CD14-positive monocyte (primary cell): ENCODE measurements around the gene SLC9A7. TPM values are rescaled to one million over a fixed set of nuclear protein-coding genes. Genes with fewer than 3 reads are reported as not detected.

ENCODE experiments used
- DNase-seq, 3 donors: peaks; one replicate each; pipeline ENCODE4 v3.0.0-alpha.2; 2011 to 2022
- H2AFZ ChIP-seq: 2 replicates; pipeline ENCODE4 v1.6.0; 2012; ENCODE audit warnings: mild to moderate bottlenecking, low read depth, low read length, inconsistent platforms; ENCODE audit not compliant: insufficient read depth, poor library complexity, severe bottlenecking
- H3K27ac ChIP-seq, 2 donors: 1 replicate in 1 of 2; 2 replicates in 1 of 2; pipeline ENCODE4 v1.5.1; 2012 to 2013; ENCODE audit warnings: low read length in 2 of 2, control low read depth in 1 of 2, inconsistent platforms in 1 of 2, low read depth in 1 of 2, mild to moderate bottlenecking in 1 of 2
- H3K27me3 ChIP-seq, 2 donors: one replicate each; pipeline versions ENCODE4 v1.6.0 to v1.6.1; 2011 to 2013; ENCODE audit warnings: low read length in 2 of 2; ENCODE audit not compliant: control insufficient read depth in 2 of 2, insufficient read depth in 2 of 2
- H3K36me3 ChIP-seq, 2 donors: replicated peaks in 1 of 2; 1 replicate in 1 of 2; 2 replicates in 1 of 2; pipeline versions ENCODE4 v1.5.1 to v1.6.1; 2012 to 2013; ENCODE audit warnings: low read length in 2 of 2, control low read depth in 1 of 2, inconsistent platforms in 1 of 2, mild to moderate bottlenecking in 1 of 2; ENCODE audit not compliant: insufficient read depth in 2 of 2, control insufficient read depth in 1 of 2
- H3K4me1 ChIP-seq, 2 donors: 1 replicate in 1 of 2; 2 replicates in 1 of 2; pipeline versions ENCODE4 v1.5.1 to v1.6.1; 2012 to 2013; ENCODE audit warnings: low read length in 2 of 2, control low read depth in 1 of 2, inconsistent platforms in 1 of 2, mild to moderate bottlenecking in 1 of 2, moderate library complexity in 1 of 2; ENCODE audit not compliant: insufficient read depth in 2 of 2, control insufficient read depth in 1 of 2
- H3K4me2 ChIP-seq: replicated peaks from 2 replicates; pipeline ENCODE3; 2012; ENCODE audit warnings: low read length, moderate library complexity, mild to moderate bottlenecking; ENCODE audit not compliant: poor library complexity, severe bottlenecking; ENCODE audit errors: extremely low read depth
- H3K4me3 ChIP-seq, 3 experiments: fragments of 200-600 bp in 1 of 3; sonication (generic) in 1 of 3; replicated peaks in 1 of 3; 1 replicate in 2 of 3; 2 replicates in 1 of 3; pipeline ENCODE4 v1.5.1; 2011 to 2013; ENCODE audit warnings: low read length in 3 of 3, mild to moderate bottlenecking in 3 of 3, control low read depth in 2 of 3, low read depth in 2 of 3, inconsistent platforms in 1 of 3, moderate library complexity in 1 of 3
- H3K79me2 ChIP-seq: 2 replicates; pipeline ENCODE4 v1.6.0; 2012; ENCODE audit warnings: mild to moderate bottlenecking, control low read depth, inconsistent platforms, low read length, moderate library complexity; ENCODE audit not compliant: insufficient read depth
- H3K9ac ChIP-seq: 2 replicates; pipeline ENCODE4 v1.6.0; 2017; ENCODE audit warnings: low read length, mild to moderate bottlenecking; ENCODE audit not compliant: insufficient read depth, poor library complexity, severe bottlenecking
- H3K9me3 ChIP-seq, 2 donors: replicated peaks in 1 of 2; 1 replicate in 1 of 2; 2 replicates in 1 of 2; pipeline versions ENCODE4 v1.5.1 to v1.6.1; 2012 to 2013; ENCODE audit warnings: low read length in 2 of 2, control low read depth in 1 of 2; ENCODE audit not compliant: control insufficient read depth in 1 of 2, insufficient read depth in 1 of 2
- H4K20me1 ChIP-seq: 2 replicates; pipeline ENCODE4 v1.6.0; 2012; ENCODE audit warnings: mild to moderate bottlenecking, low read length, control low read depth, moderate library complexity; ENCODE audit not compliant: insufficient read depth
- H3K27ac Mint-ChIP-seq, 7 donors: one replicate each; pipeline ENCODE4 v1.8.0; 2020; ENCODE audit warnings: mild to moderate bottlenecking in 7 of 7, mixed read lengths in 7 of 7, moderate library complexity in 6 of 7, inconsistent platforms in 2 of 7
- H3K27me3 Mint-ChIP-seq, 3 donors: one replicate each; pipeline ENCODE4 v1.8.0; 2021 to 2022; ENCODE audit warnings: low read depth in 3 of 3, mild to moderate bottlenecking in 3 of 3, mixed read lengths in 3 of 3, moderate library complexity in 3 of 3, inconsistent platforms in 1 of 3
- H3K36me3 Mint-ChIP-seq, 2 donors: one replicate each; pipeline ENCODE4 v1.8.0; 2020; ENCODE audit warnings: mixed read lengths in 2 of 2, inconsistent platforms in 1 of 2, mild to moderate bottlenecking in 1 of 2
- H3K4me1 Mint-ChIP-seq: one replicate; pipeline ENCODE4 v1.8.0; 2020; ENCODE audit warnings: mild to moderate bottlenecking, mixed read lengths
- H3K4me3 Mint-ChIP-seq, 2 donors: one replicate each; pipeline ENCODE4 v1.8.0; 2020; ENCODE audit warnings: mild to moderate bottlenecking in 2 of 2, mixed read lengths in 2 of 2, moderate library complexity in 1 of 2
- H3K9me3 Mint-ChIP-seq, 7 donors: one replicate each; pipeline ENCODE4 v1.8.0; 2020 to 2022; ENCODE audit warnings: mixed read lengths in 7 of 7, mild to moderate bottlenecking in 6 of 7, moderate library complexity in 6 of 7, inconsistent platforms in 2 of 7
- CTCF ChIP-seq: fragments of 200-600 bp; IDR thresholded peaks from one replicate; pipeline ENCODE4 v1.8.0; 2022; ENCODE audit warnings: antibody characterized with exemption, mild to moderate bottlenecking
- WGBS: methylation state at CpG from one replicate; pipeline ENCODE4 v1.1.5; 2013; ENCODE audit warnings: missing lambda C conversion rate; ENCODE audit not compliant: insufficient coverage; 5-methylcytosine and 5-hydroxymethylcytosine counted together
- intact Hi-C, 2 donors: fragments of 100-400 bp; cut with micrococcal nuclease; formaldehyde crosslinking; loops; one replicate each; pipeline versions ENCODE4 v1.15.0 to v1.15.1; 2023
- polyA plus RNA-seq, 3 donors: library from polyadenylated mRNA; depleted of rRNA in 1 of 3; unstranded in 2 of 3; stranded (reverse) in 1 of 3; fragments of 300-500 nt in 2 of 3; fragments of >200 nt in 1 of 3; fragmentation: Illumina TruSeq in 2 of 3; gene quantifications; 1 replicate in 2 of 3; 2 replicates in 1 of 3; pipeline ENCODE4 v1.2.3, GENCODE V29; 2012 to 2021

Gene SLC9A7
- polyA plus RNA-seq, 3 donors, result 0.73 to 2.0 (median 1.0) TPM

GRCh38 chrX:46735622-46736021, 23.3 kb downstream of the SLC9A7 start:
- Histone ChIP-seq H2AFZ (no peak overlapping the region), H4K20me1 (no peaks in the 10 kb centered on the region), H3K36me3 (no peaks in the 10 kb centered on the region), H3K79me2 (no peaks in the 10 kb centered on the region), H3K27me3 (no peaks in the 10 kb centered on the region), H3K9me3 (peaks cover 2 to 23% of the 10 kb centered on the region in 2 donors), H3K9ac (no peak overlapping the region), H3K4me2 (no peak overlapping the region), H3K4me1 (no peaks in the 10 kb centered on the region), H3K4me3 (no peak overlapping the region), H3K27ac (no peak overlapping the region)
- no peak for DNase-seq
- TF ChIP-seq CTCF, result no peak
- intact Hi-C loops, result no loop called here
- H3K36me3 Mint-ChIP-seq, result no peaks in the 10 kb centered on the region
- H3K4me3 Mint-ChIP-seq, result no peak overlapping the region
- H3K4me1 Mint-ChIP-seq, result peaks cover 7% of the 10 kb centered on the region
- H3K27ac Mint-ChIP-seq, result no peak overlapping the region
- H3K9me3 Mint-ChIP-seq, result peaks cover 12 to 38% (median 20%) of the 10 kb centered on the region in 7 donors
- H3K27me3 Mint-ChIP-seq, result peaks cover 0 to 2% (median 0%) of the 10 kb centered on the region in 3 donors
- WGBS, result no CpG with 5 or more reads among the region's 2 CpGs

GRCh38 chrX:46733226-46733625, 25.7 kb downstream of the SLC9A7 start:
- no peak overlapping the region for H3K27ac Mint-ChIP-seq
- no peak for TF ChIP-seq CTCF
- H3K9me3 Mint-ChIP-seq, result peaks cover 10 to 27% (median 20%) of the 10 kb centered on the region in 7 donors
- H3K27me3 Mint-ChIP-seq, result peaks cover 0 to 4% (median 2%) of the 10 kb centered on the region in 3 donors
- Histone ChIP-seq H4K20me1 (no peaks in the 10 kb centered on the region), H2AFZ (no peak overlapping the region), H3K36me3 (no peaks in the 10 kb centered on the region), H3K9ac (no peak overlapping the region), H3K79me2 (no peaks in the 10 kb centered on the region), H3K27me3 (no peaks in the 10 kb centered on the region), H3K9me3 (peaks cover 0 to 23% of the 10 kb centered on the region in 2 donors), H3K4me1 (no peaks in the 10 kb centered on the region), H3K4me3 (no peak overlapping the region), H3K27ac (no peak overlapping the region), H3K4me2 (no peak overlapping the region)
- H3K36me3 Mint-ChIP-seq, result no peaks in the 10 kb centered on the region
- intact Hi-C loops, result no loop called here
- H3K4me3 Mint-ChIP-seq, result no peak overlapping the region
- no CpG with 5 or more reads among the region's 1 CpG for WGBS
- H3K4me1 Mint-ChIP-seq, result peaks cover 7% of the 10 kb centered on the region
- no peak for DNase-seq
